Heart right ventricle (tissue), 16 donors: ENCODE measurements around the gene CYTH4. TPM values are rescaled to one million over a fixed set of nuclear protein-coding genes. Genes with fewer than 3 reads are reported as not detected.

Source experiments
- ATAC-seq, 8 donors: fragments of 200-7000 bp; cut with Tn5 transposase; one replicate each; pipeline ENCODE4 v1.9.1; 2020; ENCODE audit warnings: mild to moderate bottlenecking in 8 of 8, moderate library complexity in 8 of 8, moderate number of reproducible peaks in 1 of 8
- DNase-seq, 2 donors: peaks; one replicate each; pipeline ENCODE4 v3.0.0-alpha.2; 2020
- H3K27ac ChIP-seq, 10 donors: fragments of 200-600 bp; sonication (generic) in 2 of 10; one replicate each; pipeline versions ENCODE4 v1.5.0 to v1.8.0; 2020 to 2022; ENCODE audit warnings: mild to moderate bottlenecking in 3 of 10
- H3K27me3 ChIP-seq, 7 donors: fragments of 200-600 bp; one replicate each; pipeline ENCODE4 v1.8.0; 2021 to 2022; ENCODE audit warnings: mild to moderate bottlenecking in 2 of 7
- H3K36me3 ChIP-seq, 9 donors: fragments of 200-600 bp; sonication (generic) in 1 of 9; one replicate each; pipeline versions ENCODE4 v1.5.0 to v1.8.0; 2020 to 2022; ENCODE audit warnings: mild to moderate bottlenecking in 2 of 9
- H3K4me1 ChIP-seq, 9 donors: fragments of 200-600 bp; sonication (generic) in 1 of 9; one replicate each; pipeline versions ENCODE4 v1.5.0 to v1.8.0; 2020 to 2022; ENCODE audit warnings: mild to moderate bottlenecking in 4 of 9
- H3K4me3 ChIP-seq, 10 donors: fragments of 200-600 bp; sonication (generic) in 2 of 10; one replicate each; pipeline versions ENCODE4 v1.5.0 to v1.8.0; 2020 to 2022; ENCODE audit warnings: mild to moderate bottlenecking in 7 of 10, moderate library complexity in 2 of 10
- H3K9me3 ChIP-seq, 11 donors: fragments of 200-600 bp in 10 of 11; sonication (generic) in 2 of 11; one replicate each; pipeline versions ENCODE4 v1.5.0 to v1.8.0; 2013 to 2022; ENCODE audit warnings: mild to moderate bottlenecking in 2 of 11, control low read depth in 1 of 11, moderate library complexity in 1 of 11
- WGBS, 2 donors: extraction: QIAGEN DNeasy Blood & Tissue Kit; methylation state at CpG; one replicate each; pipeline ENCODE4 v1.1.7; 2013; ENCODE audit warnings: inconsistent platforms in 1 of 2; 5-methylcytosine and 5-hydroxymethylcytosine counted together
- intact Hi-C, 10 donors: fragments of 100-400 bp; cut with DNase I; formaldehyde crosslinking; loops; one replicate each; pipeline versions ENCODE4 v1.11.1 to v1.14.2; 2022
- polyA plus RNA-seq, 2 donors: library from polyadenylated mRNA; stranded (reverse); fragments of 200-250 nt; gene quantifications; one replicate each; pipeline ENCODE4 v1.2.3, GENCODE V29; 2013
- total RNA-seq, 10 donors: library from RNA; stranded (reverse); fragmentation: NEBNext Ultra II Directional in 3 of 10; extraction: Animal tissue kit (Norgen Biotek cat#: 25700) in 3 of 10; gene quantifications; one replicate each; pipeline versions ENCODE4 v1.2.1 to v1.2.4, GENCODE V29; 2021 to 2023
- TF ChIP-seq, protein P1 (sequence below), 9 donors: fragments of 200-600 bp; sonication (generic) in 2 of 9; IDR thresholded peaks; one replicate each; pipeline versions ENCODE4 v1.5.0 to v1.8.0; 2021 to 2022; ENCODE audit warnings: antibody characterized with exemption in 9 of 9, mild to moderate bottlenecking in 5 of 9, moderate library complexity in 1 of 9
- donor health status: Arrhythmogenic right ventricular cardiomyopathy.
- donor health status: ischemic (EF 13 %, LVEDD 7.1; RV severe dilation, severe dysfunction).
- donor health status: healthy with polysubstance abuse.
- donor health status: DM: no; HTN: yes; CAD: no.
- donor health status: DM: no; HTN: no; CAD: no.
- donor health status: ischemic (EF 25% LVEDD 6.9; RV normal size, moderate dysfunction).
- donor health status: ischemic (EF 25% LVEDD 5.7; RV mildly dilated, moderate dysfunction).
- donor health status: healthy.
- donor health status: DM: yes; HTN: yes; CAD: no.
- donor health status: Ischemic cardiomyopathy.
- donor health status: ischemic (EF 35%, LVEDD 5.7; RV mildly dilated, moderate dysfunction).
- donor health status: nonischemic (EF 11% LVEDD 7.7; RV severe dilation, severe dysfunction).
- donor health status: DM: yes; HTN: yes; CAD: no.
- donor health status: PGD.
- donor health status: ischemic (EF 29% LVEDD 5.4; RV normal size, mild dysfunction).
- donor health status: nonischemic (EF 23%, LVEDD 6.1; RV moderate dilation, normal function).

CYTH4 gene
- total and polyA plus RNA-seq, 12 donors = 1.8 to 29.3 (median 4.3) TPM

- H3K4me3 ChIP-seq = no peak overlapping the region
- DNase-seq = no peak
- peaks cover 0 to 9% (median 0%) of the 10 kb centered on the region in 9 donors for H3K4me1 ChIP-seq
- H3K27ac ChIP-seq = no peak overlapping the region
- no peaks in the 10 kb centered on the region for H3K9me3 ChIP-seq
- WGBS, 2 donors = 88 to 89% methylated on average over 10 of the region's 10 CpGs
- intact Hi-C loops = loop anchor here in 1 of 10 donors (2.0 kb wide), 1 partner anchor 42 kb away; no protein-coding TSS in a partner anchor
- peaks cover 7 to 95% (median 84%) of the 10 kb centered on the region in 7 donors for H3K27me3 ChIP-seq
- H3K36me3 ChIP-seq = no peaks in the 10 kb centered on the region
- no peak for ATAC-seq
- TF ChIP-seq, protein P1, sequence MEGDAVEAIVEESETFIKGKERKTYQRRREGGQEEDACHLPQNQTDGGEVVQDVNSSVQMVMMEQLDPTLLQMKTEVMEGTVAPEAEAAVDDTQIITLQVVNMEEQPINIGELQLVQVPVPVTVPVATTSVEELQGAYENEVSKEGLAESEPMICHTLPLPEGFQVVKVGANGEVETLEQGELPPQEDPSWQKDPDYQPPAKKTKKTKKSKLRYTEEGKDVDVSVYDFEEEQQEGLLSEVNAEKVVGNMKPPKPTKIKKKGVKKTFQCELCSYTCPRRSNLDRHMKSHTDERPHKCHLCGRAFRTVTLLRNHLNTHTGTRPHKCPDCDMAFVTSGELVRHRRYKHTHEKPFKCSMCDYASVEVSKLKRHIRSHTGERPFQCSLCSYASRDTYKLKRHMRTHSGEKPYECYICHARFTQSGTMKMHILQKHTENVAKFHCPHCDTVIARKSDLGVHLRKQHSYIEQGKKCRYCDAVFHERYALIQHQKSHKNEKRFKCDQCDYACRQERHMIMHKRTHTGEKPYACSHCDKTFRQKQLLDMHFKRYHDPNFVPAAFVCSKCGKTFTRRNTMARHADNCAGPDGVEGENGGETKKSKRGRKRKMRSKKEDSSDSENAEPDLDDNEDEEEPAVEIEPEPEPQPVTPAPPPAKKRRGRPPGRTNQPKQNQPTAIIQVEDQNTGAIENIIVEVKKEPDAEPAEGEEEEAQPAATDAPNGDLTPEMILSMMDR (IDR thresholded peaks at IDR 0.05) = no peak
These were observed 56.4 kb downstream of the CYTH4 start for GRCh38 chr22:37338539-37339246.

DNA sequence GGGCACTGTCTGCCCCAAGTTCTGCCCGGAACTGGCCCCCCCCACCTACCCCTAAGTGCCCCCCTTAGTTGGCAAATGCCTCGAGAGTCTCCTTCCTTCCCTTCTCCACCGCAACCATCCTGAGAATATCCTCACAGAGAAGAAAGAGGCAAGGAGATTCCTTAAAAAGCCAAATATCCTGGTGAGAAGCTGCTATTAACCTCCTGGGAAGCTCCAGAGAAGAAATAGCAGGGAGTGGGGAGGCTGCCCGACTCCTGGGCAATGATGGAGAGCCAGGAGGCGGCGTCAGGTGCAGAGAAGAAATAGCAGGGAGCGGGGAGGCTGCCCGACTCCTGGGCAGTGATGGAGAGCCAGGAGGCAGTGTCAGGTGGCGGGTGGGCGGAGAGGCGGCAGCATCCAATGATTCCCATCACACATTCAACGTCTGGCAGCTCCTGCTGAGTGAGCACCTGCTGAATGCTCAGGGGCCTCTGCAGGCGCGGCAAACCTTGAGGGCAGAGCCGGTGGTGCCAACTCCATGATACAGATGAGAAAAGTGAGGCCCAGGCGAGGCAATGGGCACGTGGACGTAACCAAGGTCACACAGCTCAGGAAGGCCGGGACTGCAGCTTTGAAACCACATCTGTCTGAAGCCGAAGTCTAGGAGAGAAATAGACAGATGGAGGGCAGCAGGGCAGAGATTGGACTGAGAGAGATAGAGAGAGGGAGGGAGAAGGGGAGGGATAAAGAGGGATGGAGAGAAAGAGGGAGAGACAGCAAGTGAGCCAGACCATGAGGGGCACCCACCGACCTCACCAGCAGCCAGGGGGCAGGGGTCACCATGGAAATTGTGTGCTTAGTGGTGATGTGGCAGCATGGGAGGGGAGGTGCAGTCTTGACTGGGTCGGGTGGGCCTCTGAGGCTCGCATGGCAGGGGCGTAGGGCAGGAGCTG lies 58.3 kb downstream of the CYTH4 start:
- WGBS, 2 donors = 35 to 37% methylated on average over 24 of the region's 24 CpGs

DNA sequence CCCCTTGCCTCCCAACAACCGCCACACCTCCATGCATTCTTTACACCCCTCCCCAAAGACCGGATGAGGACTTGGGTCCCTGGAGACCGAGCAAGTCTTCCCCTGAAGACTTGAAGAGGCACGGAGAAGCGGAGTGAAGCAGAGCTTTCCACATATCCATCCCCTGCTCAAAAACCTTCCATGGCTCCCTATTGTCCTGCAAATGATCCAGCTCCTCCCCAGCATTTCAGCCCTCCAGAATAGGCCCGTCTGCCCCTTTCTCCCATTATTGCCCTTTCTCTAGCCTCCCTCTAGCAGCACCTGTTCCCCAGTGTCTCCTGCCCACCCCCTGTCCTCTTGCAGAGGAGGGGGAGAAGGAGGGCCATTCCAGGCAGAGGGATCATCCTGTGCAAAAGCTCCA lies 59.8 kb downstream of the CYTH4 start:
- H3K9me3 ChIP-seq = no peaks in the 10 kb centered on the region
- peaks cover 0 to 70% (median 58%) of the 10 kb centered on the region in 7 donors for H3K27me3 ChIP-seq
- no peak overlapping the region for H3K27ac ChIP-seq
- no peaks in the 10 kb centered on the region for H3K36me3 ChIP-seq
- H3K4me3 ChIP-seq = no peak overlapping the region
- peaks cover 0 to 13% (median 7%) of the 10 kb centered on the region in 9 donors for H3K4me1 ChIP-seq
- no peak for DNase-seq
- TF ChIP-seq, protein P1 (IDR thresholded peaks at IDR 0.05) = no peak
- WGBS, 2 donors = 63 to 67% methylated on average over 6 of the region's 6 CpGs
- no peak for ATAC-seq
- intact Hi-C loops = no loop called here

More for the DNA sequence above, 58.3 kb downstream of the CYTH4 start:
- H3K36me3 ChIP-seq = no peaks in the 10 kb centered on the region
- DNase-seq = no peak
- no peak for ATAC-seq
- peaks cover 0 to 85% (median 71%) of the 10 kb centered on the region in 7 donors for H3K27me3 ChIP-seq
- TF ChIP-seq, protein P1 (IDR thresholded peaks at IDR 0.05) = no peak
- H3K27ac ChIP-seq = no peak overlapping the region
- H3K4me1 ChIP-seq = peaks cover 0 to 3% (median 0%) of the 10 kb centered on the region in 9 donors
- intact Hi-C loops = no loop called here
- no peak overlapping the region for H3K4me3 ChIP-seq
- H3K9me3 ChIP-seq = no peaks in the 10 kb centered on the region

DNA sequence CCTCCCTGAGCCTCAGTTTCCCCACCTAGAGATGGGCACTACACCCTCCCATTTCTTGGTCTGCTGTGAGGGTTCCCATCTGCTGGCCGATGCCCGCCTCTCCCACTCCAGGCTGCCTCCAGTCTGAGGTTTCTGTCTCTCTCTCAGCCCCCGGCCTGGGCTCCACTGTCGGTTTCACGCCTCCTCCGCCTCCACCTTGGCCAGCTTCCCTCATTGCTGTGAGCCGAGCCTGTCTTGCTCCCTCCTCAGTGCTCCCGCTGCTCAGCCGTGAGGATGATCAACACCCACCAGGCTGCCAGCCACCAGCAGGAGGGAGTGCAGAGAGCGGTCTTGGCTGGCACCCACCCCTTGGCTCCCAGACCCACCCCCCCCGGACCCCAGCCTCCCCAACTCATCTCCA lies 61.0 kb downstream of the CYTH4 start:
- Histone ChIP-seq H3K9me3 (no peaks in the 10 kb centered on the region), H3K27ac (no peak overlapping the region), H3K27me3 (peaks cover 0 to 57% (median 47%) of the 10 kb centered on the region in 7 donors), H3K4me1 (peaks cover 0 to 13% (median 7%) of the 10 kb centered on the region in 9 donors), H3K4me3 (no peak overlapping the region), H3K36me3 (no peaks in the 10 kb centered on the region)
- TF ChIP-seq, protein P1 (IDR thresholded peaks at IDR 0.05) = no peak
- 48 to 52% methylated on average over 11 of the region's 11 CpGs for WGBS, 2 donors
- no peak for ATAC-seq
- DNase-seq = no peak
- intact Hi-C loops = no loop called here
